GM19438 (cell line): Measurements from ENCODE around the gene ADAMTSL2.

Experiments used
- ATAC-seq: cut with Tn5 transposase; IDR thresholded peaks from one replicate; pipeline ENCODE4 v1.9.1; 2021; ENCODE audit warnings: low read depth; ENCODE audit not compliant: unreplicated experiment

The ADAMTSL2 gene

GRCh38 chr9:133529874-133530273, 4.6 kb upstream of the ADAMTSL2 start:
- no peak for ATAC-seq

DNA sequence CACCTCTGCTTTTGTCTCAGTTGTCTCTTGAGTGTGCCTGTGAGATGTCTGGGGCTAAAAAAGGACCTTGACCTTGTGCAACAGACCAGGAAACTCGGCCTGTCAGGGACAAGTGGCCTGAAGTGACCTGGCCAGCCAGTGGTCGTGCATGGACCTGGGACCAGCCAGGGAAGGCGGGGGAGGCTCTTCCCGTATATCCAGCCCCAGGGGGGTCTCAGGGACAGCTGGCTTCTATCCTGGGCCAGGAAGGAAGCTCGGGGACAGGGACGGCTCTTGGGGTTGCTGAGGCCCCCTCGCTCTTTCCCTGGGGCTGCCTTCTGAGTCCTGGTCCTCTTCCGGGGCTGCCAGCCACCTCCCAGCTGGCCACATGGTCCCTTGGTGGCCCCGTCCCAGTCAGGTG, 3.2 kb upstream of the ADAMTSL2 start:
- ATAC-seq: no peak

DNA sequence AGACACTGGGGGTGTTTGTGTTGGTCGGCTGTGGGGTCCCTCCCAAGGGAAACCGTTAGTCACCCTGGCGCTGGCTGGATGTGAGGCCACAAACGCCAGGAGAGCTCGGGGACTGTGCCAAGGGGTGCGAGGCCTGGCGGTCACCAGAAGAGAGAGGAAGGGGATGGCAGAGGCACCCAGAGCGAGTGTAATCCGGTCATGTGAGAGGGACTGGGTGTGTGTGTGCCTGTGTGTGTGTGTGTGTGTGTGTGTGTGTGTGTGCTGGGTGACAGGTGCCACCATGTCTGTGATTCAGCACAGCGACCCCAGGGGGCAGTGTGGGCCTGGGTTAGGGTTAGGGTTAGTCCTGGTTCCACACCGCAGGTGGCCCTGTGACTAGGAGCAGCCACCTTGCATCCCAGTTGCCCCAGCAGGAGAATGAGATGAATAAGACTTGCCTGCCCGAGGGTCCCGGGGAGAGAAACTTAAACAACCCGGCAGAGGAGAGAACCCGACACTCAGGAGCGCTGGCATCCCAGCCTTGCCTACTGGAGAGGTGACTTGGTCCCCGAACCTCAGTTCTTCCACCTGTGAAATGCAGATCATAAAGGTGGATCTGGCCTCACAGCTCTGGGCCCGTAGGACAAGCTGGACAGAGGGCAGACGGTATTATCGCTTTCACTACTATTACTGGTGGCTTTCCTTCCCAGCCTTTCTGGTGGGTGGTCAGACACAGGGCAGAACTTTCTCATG, 1.4 kb upstream of the ADAMTSL2 start:
- no peak for ATAC-seq

DNA sequence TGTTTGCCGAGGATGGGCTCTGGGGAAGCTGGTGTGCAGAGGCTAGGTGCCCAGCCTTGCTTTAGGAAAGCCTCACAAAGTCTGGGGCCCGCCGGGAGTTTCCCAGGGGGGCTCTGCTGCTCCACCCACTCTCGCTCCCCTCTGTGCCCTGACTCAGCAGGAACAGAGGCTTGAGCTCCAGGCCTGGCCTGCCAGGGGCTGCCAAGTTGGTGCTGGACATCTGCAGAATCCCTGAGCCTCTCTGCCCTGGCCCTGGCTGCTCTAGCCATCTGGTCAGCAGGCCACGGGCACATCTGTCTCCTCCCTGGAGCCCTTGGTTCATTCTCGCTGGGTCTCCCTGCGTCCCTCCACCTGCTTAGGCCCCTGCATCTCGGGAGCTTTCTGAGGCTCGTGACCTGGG, 647 bp upstream of the ADAMTSL2 start:
- no peak for ATAC-seq

DNA sequence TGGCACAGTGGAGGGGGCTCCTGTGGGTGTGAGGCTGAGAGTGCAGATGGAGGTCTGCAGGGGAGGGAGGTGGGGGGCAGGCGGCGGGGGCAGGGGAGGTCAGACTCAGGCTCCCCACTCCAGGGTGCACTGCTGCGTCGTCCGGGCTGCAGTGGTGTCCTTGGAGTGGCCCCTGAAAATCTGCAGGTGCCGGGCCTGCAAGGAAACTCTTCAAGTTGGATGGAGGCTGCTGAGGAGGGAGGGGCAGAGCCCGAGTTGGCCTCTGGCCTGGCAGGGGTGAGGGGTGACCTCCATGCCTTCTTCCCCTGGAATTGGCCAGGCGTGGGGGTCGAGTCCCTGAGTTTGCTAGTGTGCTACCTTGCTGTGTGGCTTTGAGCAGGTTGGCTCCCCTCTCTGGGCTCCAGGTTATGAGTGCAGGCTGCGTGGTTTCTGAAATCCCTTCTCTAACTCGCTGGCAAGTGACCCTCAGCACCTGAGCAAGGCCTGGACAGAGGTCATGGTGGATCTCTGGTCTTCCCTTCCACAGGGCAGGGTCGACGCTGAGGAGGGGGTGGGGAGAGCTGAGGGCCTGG, 888 bp downstream of the ADAMTSL2 start:
- no peak for ATAC-seq

DNA sequence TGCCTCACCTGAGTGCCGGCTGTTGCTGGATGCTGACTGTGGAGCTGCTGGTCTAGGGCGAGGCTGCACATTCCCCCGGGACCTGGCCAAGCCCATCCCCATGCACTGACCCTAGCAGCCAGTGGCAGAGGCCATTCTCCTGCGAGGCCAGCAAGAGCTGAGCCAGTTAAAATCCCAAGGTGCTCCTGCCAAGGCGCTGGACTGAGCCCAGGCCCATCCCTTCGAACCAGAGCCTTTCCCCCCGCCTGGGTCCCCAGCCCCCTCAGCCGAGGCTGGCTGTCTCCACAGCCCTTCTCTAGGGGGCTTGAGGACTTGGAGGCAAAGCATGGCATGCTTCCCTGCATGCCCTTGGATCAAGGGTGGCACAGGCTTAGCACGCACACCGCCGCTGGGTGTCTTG, 1.6 kb downstream of the ADAMTSL2 start:
- no peak for ATAC-seq

DNA sequence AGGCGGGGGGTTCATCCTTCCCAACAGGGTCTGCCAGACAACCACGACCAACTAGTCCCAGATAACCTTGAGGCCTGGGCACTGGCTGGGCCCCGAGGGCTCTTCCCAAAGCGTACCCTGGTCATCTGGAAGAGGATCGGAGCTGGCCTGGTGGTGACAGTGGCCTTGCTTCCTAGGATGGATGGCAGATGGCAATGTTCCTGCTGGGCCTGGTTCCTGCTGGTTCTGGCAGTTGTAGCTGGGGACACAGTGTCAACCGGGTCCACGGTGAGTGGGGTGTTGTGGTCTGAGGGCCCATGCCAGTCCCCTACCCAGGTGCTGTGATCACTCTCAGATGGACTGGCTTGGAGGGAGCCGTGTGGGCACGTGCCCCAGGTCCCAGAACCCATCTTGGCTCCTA, 2.0 kb downstream of the ADAMTSL2 start:
- ATAC-seq: no peak

GRCh38 chr9:133537257-133537656, 2.8 kb downstream of the ADAMTSL2 start:
- no peak for ATAC-seq

- ATAC-seq: no peak
These were observed 3.7 kb downstream of the ADAMTSL2 start for GRCh38 chr9:133538176-133538575.

DNA sequence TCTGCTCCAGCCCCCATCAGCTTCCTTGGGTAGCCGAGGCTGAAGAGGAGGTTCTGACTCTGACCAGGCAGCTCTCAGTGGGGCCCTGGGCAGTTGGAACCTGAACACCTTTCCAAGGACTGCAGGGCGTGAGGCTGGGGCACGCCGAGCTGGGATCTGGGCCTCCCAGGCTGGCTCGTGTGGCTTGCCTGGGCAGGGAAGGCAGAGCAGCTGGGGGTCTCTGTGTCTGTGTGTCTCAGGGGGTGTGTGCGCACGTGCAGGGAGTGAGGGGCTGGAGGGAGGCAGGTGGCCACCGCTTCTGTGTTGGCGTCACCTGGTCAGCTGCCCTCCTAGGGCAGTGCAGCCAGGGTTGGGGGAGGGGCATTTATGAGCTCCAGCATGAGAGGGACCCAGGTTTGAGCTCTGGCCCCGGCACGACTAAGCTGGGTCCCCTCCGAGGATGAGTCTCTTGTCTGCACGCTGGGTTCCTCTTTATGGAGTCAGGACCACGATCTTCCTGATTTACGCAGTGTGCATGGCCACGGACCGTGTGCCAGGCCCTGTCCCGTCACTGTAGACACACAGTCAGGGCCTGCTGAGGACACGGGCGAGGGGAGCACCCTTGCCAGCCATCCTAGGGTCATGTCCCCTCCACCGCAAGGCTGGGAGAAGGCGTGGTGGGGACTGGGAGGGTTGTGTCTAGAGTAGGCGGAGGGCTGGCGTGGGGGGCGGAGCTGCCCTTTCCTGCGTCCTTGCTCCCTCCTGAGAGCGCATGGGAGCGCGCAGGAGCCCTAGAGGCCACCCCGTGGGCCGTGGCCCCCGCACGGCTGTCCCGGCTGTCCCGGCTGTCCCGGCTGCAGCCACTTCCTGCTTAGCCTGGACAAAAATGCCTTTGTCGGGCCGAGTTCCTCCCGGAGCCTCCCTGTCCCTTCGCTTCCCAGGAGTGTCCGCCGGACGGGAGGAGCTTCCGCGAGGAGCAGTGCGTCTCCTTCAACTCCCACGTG, 4.6 kb downstream of the ADAMTSL2 start:
- ATAC-seq: no peak

DNA sequence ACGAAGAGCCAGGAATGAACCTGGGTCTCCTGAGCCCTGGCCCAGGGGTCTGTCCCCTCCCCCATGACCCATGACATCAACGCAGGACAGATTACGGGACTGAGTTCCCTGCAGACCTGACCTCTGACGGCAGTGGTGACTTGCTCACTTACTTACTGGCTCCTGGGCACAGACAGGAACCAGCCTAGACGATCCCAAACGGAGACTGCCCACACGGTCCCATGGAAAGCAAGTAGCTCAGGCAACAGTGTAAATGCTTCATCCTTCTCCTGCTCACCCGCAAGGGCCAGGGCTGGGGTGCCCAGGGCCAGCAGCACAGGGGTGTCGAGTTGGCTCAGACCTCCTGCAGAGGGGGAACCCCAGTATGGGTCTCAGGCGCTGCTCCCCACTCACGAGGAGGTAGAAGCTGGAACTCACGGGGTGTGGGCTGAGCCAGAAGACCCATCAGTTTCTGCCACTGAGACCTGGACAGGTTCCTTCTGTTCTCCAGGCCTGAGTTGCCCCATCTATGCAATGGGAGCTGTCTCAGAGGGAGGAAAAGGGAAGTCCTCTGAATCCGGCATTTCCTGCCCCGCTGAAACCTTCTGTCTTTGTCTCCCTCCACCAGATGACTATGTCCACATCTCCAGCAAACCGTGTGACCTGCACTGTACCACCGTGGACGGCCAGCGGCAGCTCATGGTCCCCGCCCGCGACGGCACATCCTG, 5.6 kb downstream of the ADAMTSL2 start:
- no peak for ATAC-seq

- no peak for ATAC-seq
These were observed 6.2 kb downstream of the ADAMTSL2 start for GRCh38 chr9:133540698-133541025.

DNA sequence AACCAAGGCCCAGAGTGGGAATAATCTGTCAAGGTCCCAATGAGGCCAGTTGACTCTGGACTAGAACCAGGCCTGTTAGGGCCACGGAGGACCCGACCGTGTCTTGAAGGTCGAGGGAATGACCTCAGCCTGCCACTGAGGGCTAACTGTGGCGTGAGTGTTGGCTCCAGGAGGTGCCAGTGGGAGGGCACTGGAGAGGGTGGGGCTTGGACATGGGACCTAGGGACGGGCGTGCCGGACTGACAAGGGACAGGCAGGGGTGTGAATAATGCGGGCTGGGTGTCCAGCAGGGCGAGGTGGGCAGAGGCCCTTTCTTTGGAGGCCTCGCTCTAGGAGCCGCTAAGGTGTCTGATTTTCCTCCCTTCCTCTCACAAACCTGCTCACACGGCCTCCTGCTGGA, 7.5 kb downstream of the ADAMTSL2 start:
- no peak for ATAC-seq

DNA sequence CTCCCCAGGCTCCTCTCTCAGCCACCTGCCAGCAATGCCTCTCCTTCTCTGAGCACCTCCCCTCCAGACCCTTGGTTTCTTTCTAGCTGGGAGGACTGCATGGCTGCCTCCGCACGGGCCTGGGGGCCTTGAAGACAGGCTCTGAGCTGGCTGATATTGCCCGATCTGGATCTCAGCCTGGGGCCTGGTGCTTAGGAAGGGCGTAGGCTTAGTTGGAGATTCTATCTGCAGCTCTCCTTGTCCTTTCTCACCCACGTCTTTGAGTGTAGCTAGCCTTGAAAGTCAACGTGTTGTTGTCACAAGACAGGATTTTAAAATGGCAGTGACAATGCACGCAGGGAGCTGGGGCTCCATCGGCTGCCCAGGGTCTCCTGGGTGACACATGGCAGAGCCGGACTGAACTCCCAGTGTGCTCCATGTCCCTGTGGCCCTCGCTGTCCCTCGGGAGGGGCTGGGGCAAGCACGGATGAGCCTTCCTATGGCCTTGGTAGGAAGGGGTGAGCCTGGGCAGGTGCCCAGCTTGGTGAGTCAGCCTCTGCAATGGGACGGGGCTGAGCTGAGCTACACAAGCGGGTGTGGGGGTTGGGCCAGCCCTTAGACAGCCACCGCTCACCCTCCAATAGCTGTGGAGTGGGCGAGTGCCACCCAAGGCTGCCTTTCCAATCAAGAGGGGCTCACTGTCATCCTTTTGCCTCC, 9.4 kb downstream of the ADAMTSL2 start:
- ATAC-seq: no peak

DNA sequence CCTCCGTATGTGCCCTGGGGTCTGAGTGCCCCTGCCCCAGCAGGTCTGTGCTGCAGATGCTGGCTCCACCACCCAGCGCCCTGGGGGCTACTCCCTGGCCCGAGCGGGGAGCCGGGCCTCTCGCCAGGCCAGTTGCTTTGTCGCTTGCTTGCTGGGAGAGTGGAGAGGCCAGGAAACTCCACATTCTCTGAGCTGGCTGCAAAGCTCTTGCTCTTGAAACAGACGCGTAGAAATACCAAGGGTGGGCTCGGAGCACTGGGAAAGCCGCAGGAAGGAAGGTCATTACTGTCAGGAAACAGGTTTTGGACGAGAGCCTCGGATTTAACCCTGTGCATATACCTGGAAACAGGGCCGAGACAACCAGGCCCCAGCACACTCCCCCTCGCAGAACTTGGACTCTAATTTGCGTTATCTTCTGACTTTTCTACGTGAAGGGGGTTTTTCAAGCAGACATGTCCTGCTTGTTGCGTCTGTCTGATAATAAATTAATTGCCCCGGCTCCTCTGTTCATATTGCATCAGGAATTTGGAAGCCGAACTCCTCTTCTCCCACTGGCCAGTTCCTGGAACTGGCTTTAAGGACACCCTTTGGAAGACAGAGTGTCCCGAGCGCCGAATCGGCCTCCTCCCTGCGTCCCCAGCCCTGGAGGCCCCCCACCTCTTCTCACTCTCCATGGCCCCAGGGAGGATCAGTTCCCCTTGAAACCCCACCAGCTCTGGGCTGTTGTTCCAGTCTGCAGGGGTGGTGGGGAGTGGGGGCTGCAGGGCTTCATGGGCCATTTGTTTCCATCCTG, 11.2 kb downstream of the ADAMTSL2 start:
- no peak for ATAC-seq

- no peak for ATAC-seq
These were observed 11.8 kb downstream of the ADAMTSL2 start for GRCh38 chr9:133546287-133546680.

GRCh38 chr9:133547116-133547515, 12.6 kb downstream of the ADAMTSL2 start:
- ATAC-seq: no peak

DNA sequence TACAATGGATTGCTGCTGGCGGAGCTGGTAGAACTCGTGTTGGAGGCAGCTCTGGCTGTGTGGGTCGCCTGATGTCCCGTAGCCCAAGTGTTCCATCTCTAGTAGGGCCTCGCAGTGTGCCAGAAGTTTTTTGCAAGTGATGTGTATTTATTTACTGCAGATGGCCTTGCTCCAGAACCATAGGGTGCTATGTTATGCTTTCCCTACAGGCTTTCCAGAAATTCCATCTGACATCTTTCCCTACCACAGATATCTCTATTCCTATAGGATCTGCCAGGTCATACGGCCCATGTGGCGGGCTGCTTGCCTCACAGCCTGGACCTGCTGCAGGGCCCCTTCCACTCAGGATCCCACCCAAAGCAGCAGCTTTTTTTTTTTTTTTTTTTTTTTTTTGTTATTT, 16.9 kb downstream of the ADAMTSL2 start:
- ATAC-seq: no peak

GRCh38 chr9:133552236-133552635, 17.7 kb downstream of the ADAMTSL2 start:
- no peak for ATAC-seq

DNA sequence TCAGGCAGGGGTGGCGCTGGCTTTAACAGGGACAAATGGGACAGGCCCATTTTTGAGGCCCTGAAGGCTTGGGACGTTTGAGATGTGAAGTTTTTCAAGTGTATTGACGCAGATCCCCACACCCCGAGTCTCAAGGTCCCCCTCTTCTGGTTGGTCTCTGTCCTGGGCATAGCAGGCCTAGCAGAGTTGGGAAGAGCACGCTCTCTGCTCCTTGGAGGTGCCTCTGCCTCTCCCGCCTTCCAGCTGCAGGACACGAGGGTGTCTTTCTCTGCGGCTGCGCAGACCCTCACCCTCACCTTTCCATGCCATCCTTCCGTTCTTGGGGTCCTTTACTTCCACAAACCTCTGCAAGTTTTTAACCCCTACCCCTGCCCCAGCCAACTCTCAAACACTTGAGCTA, 18.6 kb downstream of the ADAMTSL2 start:
- no peak for ATAC-seq
